Lung (tissue), 12 donors: ENCODE results near the gene MRPS2. TPM values are rescaled to one million over a fixed set of nuclear protein-coding genes. Genes with fewer than 3 reads are reported as not detected.

Experiments
- ATAC-seq: fragments of 200-7000 bp; cut with Tn5 transposase; one replicate; pipeline ENCODE4 v1.9.1; 2020; ENCODE audit warnings: moderate number of reproducible peaks; ENCODE audit not compliant: insufficient read depth, low FRiP score
- DNase-seq, 3 donors: peaks; one replicate each; pipeline ENCODE4 v3.0.0-alpha.2; 2013 to 2017
- H3K27ac ChIP-seq, 2 donors: one replicate each; pipeline ENCODE4 v1.5.1; 2013; ENCODE audit warnings: mild to moderate bottlenecking in 2 of 2, moderate library complexity in 2 of 2, control low read depth in 1 of 2, inconsistent platforms in 1 of 2, low read depth in 1 of 2, low read length in 1 of 2
- H3K27me3 ChIP-seq, 3 donors: one replicate each; pipeline ENCODE4 v1.5.1; 2013; ENCODE audit warnings: low read length in 2 of 3; ENCODE audit not compliant: control insufficient read depth in 3 of 3, insufficient read depth in 3 of 3
- H3K36me3 ChIP-seq, 4 donors: one replicate each; pipeline ENCODE4 v1.5.1; 2013; ENCODE audit warnings: low read length in 4 of 4, mild to moderate bottlenecking in 1 of 4, moderate library complexity in 1 of 4; ENCODE audit not compliant: control insufficient read depth in 4 of 4, insufficient read depth in 4 of 4
- H3K4me1 ChIP-seq, 5 donors: one replicate each; pipeline ENCODE4 v1.5.1; 2013; ENCODE audit warnings: low read length in 5 of 5, mild to moderate bottlenecking in 2 of 5, moderate library complexity in 1 of 5; ENCODE audit not compliant: control insufficient read depth in 5 of 5, insufficient read depth in 5 of 5
- H3K4me3 ChIP-seq: one replicate; pipeline ENCODE4 v1.5.1; 2013; ENCODE audit warnings: mild to moderate bottlenecking, control low read depth, moderate library complexity
- H3K9ac ChIP-seq, 2 donors: one replicate each; pipeline ENCODE4 v1.5.1; 2013; ENCODE audit warnings: low read length in 2 of 2, control low read depth in 1 of 2; ENCODE audit not compliant: insufficient read depth in 1 of 2
- H3K9me3 ChIP-seq, 4 donors: one replicate each; pipeline ENCODE4 v1.5.1; 2013; ENCODE audit warnings: low read length in 3 of 4, mild to moderate bottlenecking in 1 of 4, moderate library complexity in 1 of 4; ENCODE audit not compliant: control insufficient read depth in 4 of 4, insufficient read depth in 3 of 4
- CTCF ChIP-seq: IDR thresholded peaks from 2 replicates; pipeline ENCODE4 v1.5.1; 2012; ENCODE audit warnings: mild to moderate bottlenecking; ENCODE audit errors: control extremely low read depth, extremely low read depth
- WGBS, 2 donors: extraction: QIAGEN DNeasy Blood & Tissue Kit; methylation state at CpG; one replicate each; pipeline ENCODE4 v1.1.7; 2013; 5-methylcytosine and 5-hydroxymethylcytosine counted together
- polyA plus RNA-seq, 2 donors: library from polyadenylated mRNA; stranded (reverse); fragments of 200-250 nt; gene quantifications; one replicate each; pipeline ENCODE4 v1.2.1, GENCODE V29; 2013
- total RNA-seq, 2 donors: library from RNA; depleted of rRNA in 1 of 2; stranded (reverse); fragments of >200 nt in 1 of 2; gene quantifications; one replicate each; pipeline ENCODE4 v1.2.1, GENCODE V29; 2014 to 2021
- donor health status: control.
- donor health status: control.
- donor health status: Bipolar disorder and iron deficiency.
- donor health status: healthy.
- donor health status: DM: yes; HTN: yes; CAD: no.

Gene MRPS2
- total and polyA plus RNA-seq, 4 donors: 18.2 to 42.0 (median 31.8) TPM

- H3K9ac ChIP-seq: no peak overlapping the region
- 76 to 77% methylated on average over 8 of the region's 8 CpGs for WGBS, 2 donors
These were observed 18.3 kb upstream of the MRPS2 start for GRCh38 chr9:135482015-135482754.

GRCh38 chr9:135484460-135485277 lies 15.8 kb upstream of the MRPS2 start:
- Histone ChIP-seq H3K27me3 (no peaks in the 10 kb centered on the region), H3K36me3 (peaks cover 0 to 43% (median 28%) of the 10 kb centered on the region in 4 donors), H3K9ac (no peak overlapping the region), H3K4me1 (peaks cover 0 to 8% (median 3%) of the 10 kb centered on the region in 5 donors), H3K9me3 (no peaks in the 10 kb centered on the region), H3K27ac (no peak overlapping the region), H3K4me3 (no peak overlapping the region)
- ATAC-seq: no peak
- WGBS, 2 donors: 97 to 98% methylated on average over 47 of the region's 47 CpGs
- DNase-seq: no peak
- no peak for TF ChIP-seq CTCF

More at GRCh38 chr9:135482015-135482754, 18.3 kb upstream of the MRPS2 start:
- peaks cover 0 to 37% (median 24%) of the 10 kb centered on the region in 4 donors for H3K36me3 ChIP-seq
- ATAC-seq (no peak), DNase-seq (no peak)
- H3K27me3 ChIP-seq: no peaks in the 10 kb centered on the region
- H3K4me3 ChIP-seq: no peak overlapping the region
- no peak overlapping the region for H3K27ac ChIP-seq
- no peaks in the 10 kb centered on the region for H3K9me3 ChIP-seq
- peaks cover 0 to 24% (median 3%) of the 10 kb centered on the region in 5 donors for H3K4me1 ChIP-seq
- no peak for TF ChIP-seq CTCF

- H3K36me3 ChIP-seq: peaks cover 0 to 43% (median 28%) of the 10 kb centered on the region in 4 donors
- no peak overlapping the region for H3K4me3 ChIP-seq
- H3K27me3 ChIP-seq: no peaks in the 10 kb centered on the region
- no peak for TF ChIP-seq CTCF
- ATAC-seq (no peak), DNase-seq (no peak)
- peaks cover 0 to 8% (median 3%) of the 10 kb centered on the region in 5 donors for H3K4me1 ChIP-seq
- H3K27ac ChIP-seq: no peak overlapping the region
- H3K9me3 ChIP-seq: no peaks in the 10 kb centered on the region
- H3K9ac ChIP-seq: no peak overlapping the region
- 96 to 97% methylated on average over 25 of the region's 25 CpGs for WGBS, 2 donors
These were observed 15.1 kb upstream of the MRPS2 start for GRCh38 chr9:135485385-135485784.
